PC-3 (cell line): ENCODE measurements around the gene HES7. TPM values are rescaled to one million over a fixed set of nuclear protein-coding genes. Genes with fewer than 3 reads are reported as not detected.

Source experiments
- ATAC-seq: fragments of 200-7000 bp; cut with Tn5 transposase; 2 replicates; pipeline ENCODE4 v1.9.1; 2020; ENCODE audit warnings: mild to moderate bottlenecking, moderate library complexity
- BruUV-seq: library from RNA; stranded (reverse); fragments of 400-500 nt; replicated peaks from 2 replicates; lab custom pipeline; 2021; lab: Mats Ljungman, UMichigan
- CTCF ChIA-PET: fragments of 300-600 bp; sonication (Branson Sonifier 250); formaldehyde crosslinking; loops from one replicate; lab custom pipeline; 2022; ENCODE audit warnings: antibody characterized with exemption; lab: Charles Lee
- POLR2A ChIA-PET: fragments of 300-600 bp; sonication (Branson Sonifier 250); formaldehyde crosslinking; loops from one replicate; lab custom pipeline; 2022; ENCODE audit warnings: antibody characterized with exemption; ENCODE audit not compliant: unreplicated experiment; lab: Charles Lee
- DNase-seq: peaks from one replicate; pipeline ENCODE4 v3.0.0-alpha.2; 2015
- H2AFZ ChIP-seq: fragments of 300-600 bp; sonication (generic); 2 replicates; pipeline ENCODE4 v1.6.0; 2016; ENCODE audit warnings: antibody characterized with exemption, low read length
- H3F3A ChIP-seq: fragments of 300-600 bp; sonication (generic); one replicate; pipeline ENCODE4 v1.6.0; 2017; ENCODE audit warnings: antibody characterized with exemption, low read length, control low read depth, mild to moderate bottlenecking; ENCODE audit not compliant: unreplicated experiment
- H3K27ac ChIP-seq: fragments of 300-600 bp; sonication (generic); 2 replicates; pipeline ENCODE4 v1.5.1; 2016; ENCODE audit warnings: mild to moderate bottlenecking, low read length
- H3K27me3 ChIP-seq: fragments of 300-600 bp; sonication (generic); 2 replicates; pipeline ENCODE4 v1.6.1; 2016; ENCODE audit warnings: low read length, mixed read lengths
- H3K36me3 ChIP-seq: fragments of 300-600 bp; sonication (generic); 2 replicates; pipeline ENCODE4 v1.6.1; 2016; ENCODE audit warnings: low read depth, mixed run types, low read length, mixed read lengths
- H3K4me1 ChIP-seq: fragments of 300-600 bp; sonication (generic); 2 replicates; pipeline ENCODE4 v1.5.1; 2016; ENCODE audit warnings: low read length; ENCODE audit not compliant: insufficient read depth
- H3K4me2 ChIP-seq: fragments of 300-600 bp; sonication (generic); 2 replicates; pipeline ENCODE4 v1.6.0; 2016; ENCODE audit warnings: low read length
- H3K4me3 ChIP-seq: fragments of 300-600 bp; sonication (generic); 2 replicates; pipeline ENCODE4 v1.5.1; 2016; ENCODE audit warnings: mild to moderate bottlenecking, low read length, mixed read lengths
- H3K79me2 ChIP-seq: fragments of 300-600 bp; sonication (generic); 2 replicates; pipeline ENCODE4 v1.6.1; 2017; ENCODE audit warnings: low read length, mixed read lengths
- H3K9ac ChIP-seq: fragments of 300-600 bp; sonication (generic); 2 replicates; pipeline ENCODE4 v1.6.0; 2016; ENCODE audit warnings: mild to moderate bottlenecking, low read length
- H3K9me2 ChIP-seq: fragments of 300-600 bp; sonication (generic); replicated peaks from 2 replicates; pipeline ENCODE4 v1.6.1; 2016; ENCODE audit warnings: mixed run types, low read length, mixed read lengths
- H3K9me3 ChIP-seq: fragments of 300-600 bp; sonication (generic); 2 replicates; pipeline ENCODE4 v1.6.1; 2016; ENCODE audit warnings: low read length, mixed read lengths
- H4K20me1 ChIP-seq: fragments of 300-600 bp; sonication (generic); 2 replicates; pipeline ENCODE4 v1.6.1; 2016; ENCODE audit warnings: low read length, mixed read lengths
- CTCF ChIP-seq: fragments of 300-600 bp; sonication (generic); conservative IDR thresholded peaks from 2 replicates; pipeline ENCODE4 v1.5.1; 2017; ENCODE audit warnings: antibody characterized with exemption, low read depth, mild to moderate bottlenecking, low read length
- EZH2 ChIP-seq: fragments of 300-600 bp; sonication (generic); IDR thresholded peaks from one replicate; pipeline ENCODE4 v1.6.1; 2017; ENCODE audit warnings: antibody characterized with exemption, mild to moderate bottlenecking, low read length; ENCODE audit not compliant: unreplicated experiment
- EZH2phosphoT487 ChIP-seq: fragments of 300-600 bp; sonication (generic); IDR thresholded peaks from 2 replicates; pipeline ENCODE4 v1.6.1; 2018; ENCODE audit warnings: mild to moderate bottlenecking, antibody characterized with exemption, low read length, borderline replicate concordance
- intact Hi-C: fragments of 100-400 bp; cut with micrococcal nuclease; formaldehyde crosslinking; loops from 2 replicates; pipeline ENCODE4 v1.9.0; 2023
- total RNA-seq: library from RNA; depleted of rRNA; stranded (reverse); fragments of >200 nt; gene quantifications from 2 replicates; pipeline ENCODE4 v1.2.3, GENCODE V29; 2014

Gene HES7
- total RNA-seq, 1 experiment from 2014 or later: not detected

DNA sequence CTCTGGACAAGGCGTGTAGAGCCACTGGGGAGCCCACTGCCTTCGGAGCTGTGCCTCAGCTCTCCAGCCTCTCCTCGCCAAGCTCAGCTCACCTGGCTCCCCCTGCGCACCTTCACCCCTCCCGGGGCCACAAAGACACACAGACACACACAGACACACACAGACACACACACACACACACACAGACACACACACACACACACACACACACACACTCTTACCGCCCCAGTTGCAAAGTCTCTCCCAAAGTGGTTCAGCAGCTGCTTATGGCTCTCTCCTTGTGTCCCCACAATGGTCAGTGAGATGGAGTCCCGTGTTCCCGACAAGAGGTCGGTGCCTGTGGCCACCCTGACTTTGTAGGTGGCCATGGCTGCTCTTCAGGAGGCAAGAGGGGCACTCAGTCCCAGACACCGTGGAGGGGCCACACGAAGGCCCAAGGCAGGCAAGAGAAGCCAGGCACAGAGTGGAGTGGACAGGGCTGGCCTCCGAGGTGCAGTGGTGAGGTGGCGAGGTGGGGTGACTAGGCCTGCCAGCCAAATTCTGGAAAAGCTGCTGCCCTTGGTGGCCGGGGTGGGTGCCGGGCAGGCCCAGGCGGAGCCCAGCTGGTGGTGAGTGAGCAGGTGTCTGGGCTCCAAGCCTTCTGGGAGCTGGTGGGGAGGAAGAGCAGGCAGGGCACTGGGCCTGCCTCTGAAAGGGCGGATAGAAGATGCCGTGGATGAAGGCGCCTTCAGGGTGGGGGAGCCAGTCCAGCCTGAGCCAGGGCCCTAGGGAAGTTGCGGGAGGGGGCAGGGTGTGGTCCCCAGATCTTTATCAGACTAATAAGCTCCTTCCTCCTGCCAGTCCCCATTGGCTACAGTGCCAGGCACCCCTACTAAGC lies 36.6 kb downstream of the HES7 start, which contains the start of gene ALOX12B:
ALOX12B (minus strand) TSS at position 642 of the 877 bp plus-strand sequence; CDS start at position 368, 274 bp downstream.
- DNase-seq (no peak), ATAC-seq (no peak)
- H3K79me2 ChIP-seq: no peaks in the 10 kb centered on the region
- H3K27ac ChIP-seq: no peak within 1 kb of the TSS
- H3K9me3 ChIP-seq: no peaks in the 10 kb centered on the region
- no peaks in the 10 kb centered on the region for H3K27me3 ChIP-seq
- no peaks in the 10 kb centered on the region for H3F3A ChIP-seq
- no TSS peak for BruUV-seq
- no peaks in the 10 kb centered on the region for H3K4me1 ChIP-seq
- no peak within 1 kb of the TSS for H3K4me3 ChIP-seq
- no peaks in the 10 kb centered on the region for H3K36me3 ChIP-seq
- intact Hi-C loops: no loop called here
- H4K20me1 ChIP-seq: no peaks in the 10 kb centered on the region
- CTCF ChIA-PET: interaction anchor here (1.0 kb wide), 1 partner anchor 32 kb away, joined by 3 read pairs; no protein-coding TSS in a partner anchor
- no peak within 1 kb of the TSS for H2AFZ ChIP-seq
- no peak within 1 kb of the TSS for H3K4me2 ChIP-seq
- POLR2A ChIA-PET: no interaction called here
- no peaks in the 10 kb centered on the region for H3K9me2 ChIP-seq
- TF ChIP-seq CTCF (no peak), EZH2phosphoT487 (no peak), EZH2 (no peak)
- no peak within 1 kb of the TSS for H3K9ac ChIP-seq

- BruUV-seq: no TSS peak
- ATAC-seq: no peak
- H3K79me2 ChIP-seq: no peaks in the 10 kb centered on the region
- no peak overlapping the region for H3K4me2 ChIP-seq
- CTCF ChIA-PET: interaction anchor here (0.6 kb wide), 1 partner anchor 27 kb away, joined by 3 read pairs; no protein-coding TSS in a partner anchor
- no peaks in the 10 kb centered on the region for H3K27me3 ChIP-seq
- no peaks in the 10 kb centered on the region for H3K9me3 ChIP-seq
- intact Hi-C loops: no loop called here
- no peak for DNase-seq
- no peak overlapping the region for H2AFZ ChIP-seq
- H3K36me3 ChIP-seq: no peaks in the 10 kb centered on the region
- no peaks in the 10 kb centered on the region for H3K9me2 ChIP-seq
- H3K4me1 ChIP-seq: peaks cover 5% of the 10 kb centered on the region; the same call in 1 of the 2 replicates
- H3K4me3 ChIP-seq: no peak overlapping the region
- TF ChIP-seq EZH2phosphoT487: no peak
- no peak for TF ChIP-seq EZH2
- no peak for TF ChIP-seq CTCF
- H4K20me1 ChIP-seq: no peaks in the 10 kb centered on the region
- no peaks in the 10 kb centered on the region for H3F3A ChIP-seq
- H3K27ac ChIP-seq: no peak overlapping the region
- POLR2A ChIA-PET: no interaction called here
- H3K9ac ChIP-seq: no peak overlapping the region
These were observed 39.7 kb downstream of the HES7 start for GRCh38 chr17:8084250-8084649.

DNA sequence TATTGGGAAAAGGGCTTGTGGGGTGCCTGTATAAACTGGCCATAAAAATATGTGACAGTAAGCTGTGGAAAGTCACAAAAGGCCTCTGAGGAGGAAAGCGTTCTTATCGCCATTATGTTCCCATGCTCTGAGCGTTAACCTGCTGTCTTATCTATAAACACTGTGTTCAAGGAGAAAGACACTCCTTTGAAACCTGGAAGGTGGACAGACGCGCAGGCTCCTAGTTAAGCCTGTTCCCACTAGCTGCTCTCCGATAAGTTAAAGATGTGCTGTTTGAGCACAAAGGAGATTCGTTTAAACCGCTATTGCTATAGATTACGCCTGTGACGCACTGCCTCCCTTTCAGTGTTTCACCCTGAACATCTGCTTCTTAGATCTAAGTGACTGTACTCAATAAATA lies 41.6 kb downstream of the HES7 start:
- H2AFZ ChIP-seq: no peak overlapping the region
- no TSS peak for BruUV-seq
- no peak overlapping the region for H3K9ac ChIP-seq
- ATAC-seq (no peak), DNase-seq (no peak)
- no peaks in the 10 kb centered on the region for H3K9me2 ChIP-seq
- H3K27me3 ChIP-seq: no peaks in the 10 kb centered on the region
- H3K36me3 ChIP-seq: no peaks in the 10 kb centered on the region
- H3K4me2 ChIP-seq: no peak overlapping the region
- ChIA-PET CTCF (no interaction called here), POLR2A (no interaction called here)
- TF ChIP-seq EZH2phosphoT487 (no peak), CTCF (no peak), EZH2 (no peak)
- H3K4me3 ChIP-seq: no peak overlapping the region
- no peaks in the 10 kb centered on the region for H3K9me3 ChIP-seq
- no peaks in the 10 kb centered on the region for H3K79me2 ChIP-seq
- intact Hi-C loops: no loop called here
- no peaks in the 10 kb centered on the region for H4K20me1 ChIP-seq
- no peaks in the 10 kb centered on the region for H3F3A ChIP-seq
- H3K27ac ChIP-seq: no peak overlapping the region
- peaks cover 5% of the 10 kb centered on the region; the same call in 1 of the 2 replicates for H3K4me1 ChIP-seq
